Posterior vena cava (tissue), 2 donors: Measurements from ENCODE around the gene MRPL22. TPM values are rescaled to one million over a fixed set of nuclear protein-coding genes. Genes with fewer than 3 reads are reported as not detected.
"Not testable (repeated sequence)": the region's sequence is repeated elsewhere in the genome, so short reads cannot be mapped to it uniquely, and the experiment has no call there.

ENCODE experiments used
- DNase-seq: peaks from one replicate; pipeline ENCODE4 v3.0.0-alpha.2; 2020; ENCODE audit warnings: low spot score
- intact Hi-C, 2 donors: fragments of 100-400 bp; cut with DNase I; formaldehyde crosslinking; loops; one replicate each; pipeline versions ENCODE4 v1.14.1 to v1.14.2; 2022 to 2023
- total RNA-seq, 2 donors: library from RNA; stranded (reverse); fragmentation: NEBNext Ultra II Directional; extraction: Animal tissue kit (Norgen Biotek cat#: 25700); gene quantifications; one replicate each; pipeline ENCODE4 v1.2.1, GENCODE V29; 2021
- donor health status: DM: yes; HTN: yes; CAD: no.
- donor health status: DM: yes; HTN: yes; CAD: no.

The MRPL22 gene
- total RNA-seq, 2 donors from 2014 or later = 40.1 to 40.9 TPM

- DNase-seq = no peak
- intact Hi-C loops = no loop called here
Measured at GRCh38 chr5:154977409-154977808, 36.5 kb downstream of the MRPL22 start.

DNA sequence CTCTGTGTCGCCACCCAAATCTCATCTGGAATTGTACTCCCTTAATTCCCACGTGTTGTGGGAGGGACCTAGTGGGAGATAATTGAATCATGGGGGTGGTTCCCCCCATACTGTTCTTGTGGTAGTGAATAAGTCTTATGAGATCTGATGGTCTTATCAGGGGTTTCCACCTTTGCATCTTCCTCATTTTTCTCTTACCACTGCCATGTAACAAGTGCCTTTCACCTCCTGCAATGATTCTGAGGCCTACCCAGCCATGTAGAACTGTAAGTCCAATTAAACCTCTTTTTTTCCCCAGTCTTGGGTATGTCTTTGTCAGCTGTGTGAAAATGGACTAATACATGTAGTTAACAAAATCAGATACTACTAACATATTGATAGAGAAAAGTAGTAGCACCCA, 37.4 kb downstream of the MRPL22 start:
- DNase-seq, intact Hi-C loops: not testable (repeated sequence)

GRCh38 chr5:154984946-154985516, 44.2 kb downstream of the MRPL22 start:
- intact Hi-C loops = no loop called here
- no peak for DNase-seq

DNA sequence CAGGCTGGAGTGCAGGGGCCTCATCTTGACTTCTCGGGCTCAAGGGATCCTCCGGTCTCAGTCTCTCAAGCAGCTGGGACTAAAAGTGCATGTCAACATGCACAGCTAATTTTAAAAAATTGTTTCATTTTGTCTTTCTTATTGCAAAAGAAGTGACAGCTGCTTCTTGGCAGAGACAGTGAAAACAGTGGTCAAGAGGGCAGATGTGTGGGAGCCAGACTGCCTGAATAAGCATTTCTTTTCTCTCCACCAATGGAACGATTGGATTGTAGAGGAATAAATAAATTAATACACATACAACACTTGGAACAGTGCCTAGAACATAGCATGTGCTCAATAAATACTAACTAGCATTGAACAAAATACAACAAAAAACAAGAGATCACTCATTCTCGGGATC, 45.3 kb downstream of the MRPL22 start:
- intact Hi-C loops = no loop called here
- no peak for DNase-seq

DNA sequence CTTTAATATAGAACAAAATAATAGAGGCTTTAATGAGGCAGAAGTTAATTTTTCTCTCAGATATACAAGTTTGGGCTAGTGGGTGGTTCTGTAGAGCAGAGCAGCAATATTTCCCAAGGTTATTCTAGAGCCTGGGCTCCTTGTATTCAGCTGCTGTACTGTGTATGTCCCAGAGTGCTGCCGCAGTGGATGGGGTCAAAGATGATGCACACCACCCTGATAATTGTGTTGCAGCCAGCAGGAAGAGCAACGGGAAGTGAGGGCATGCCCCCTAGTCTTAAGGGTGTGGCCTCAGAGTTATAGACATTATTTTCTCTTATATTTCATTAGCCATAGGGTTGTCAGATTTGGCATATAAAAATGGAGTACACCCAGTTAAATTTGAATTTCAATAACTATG, 48.8 kb downstream of the MRPL22 start:
- DNase-seq = no peak
- intact Hi-C loops = loop anchor here in 1 of 2 donors (5.0 kb wide), 1 partner anchor 568 kb away; no protein-coding TSS in a partner anchor

DNA sequence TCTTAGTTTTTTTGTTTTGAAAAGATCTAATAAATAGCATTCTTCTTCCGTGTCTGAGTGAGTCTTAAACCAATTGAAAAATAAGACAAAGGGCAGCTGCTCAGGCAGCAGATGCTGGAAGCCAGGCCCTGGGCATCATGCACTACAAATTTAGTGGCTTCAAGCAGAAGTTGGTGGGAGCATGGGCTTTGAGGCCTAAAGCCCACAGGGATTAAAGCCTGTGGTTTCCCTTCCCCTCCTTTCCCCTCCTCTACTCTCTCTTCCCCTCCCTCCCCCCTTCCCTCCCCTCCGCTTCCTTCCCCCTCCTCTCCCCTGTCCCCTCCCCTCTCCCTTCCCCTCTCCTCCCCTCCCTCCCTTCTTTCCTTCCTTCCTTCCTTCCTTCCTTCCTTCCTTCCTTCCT, 52.6 kb downstream of the MRPL22 start:
- intact Hi-C loops = loop anchor here in 1 of 2 donors (5.0 kb wide), 1 partner anchor 564 kb away; no protein-coding TSS in a partner anchor

GRCh38 chr5:154995679-154996078, 54.8 kb downstream of the MRPL22 start:
- intact Hi-C loops = no loop called here
- DNase-seq = no peak

More for the DNA sequence above, 52.6 kb downstream of the MRPL22 start:
- DNase-seq = no peak

GRCh38 chr5:154997746-154998145, 56.9 kb downstream of the MRPL22 start:
- intact Hi-C loops = no loop called here
- DNase-seq = no peak

DNA sequence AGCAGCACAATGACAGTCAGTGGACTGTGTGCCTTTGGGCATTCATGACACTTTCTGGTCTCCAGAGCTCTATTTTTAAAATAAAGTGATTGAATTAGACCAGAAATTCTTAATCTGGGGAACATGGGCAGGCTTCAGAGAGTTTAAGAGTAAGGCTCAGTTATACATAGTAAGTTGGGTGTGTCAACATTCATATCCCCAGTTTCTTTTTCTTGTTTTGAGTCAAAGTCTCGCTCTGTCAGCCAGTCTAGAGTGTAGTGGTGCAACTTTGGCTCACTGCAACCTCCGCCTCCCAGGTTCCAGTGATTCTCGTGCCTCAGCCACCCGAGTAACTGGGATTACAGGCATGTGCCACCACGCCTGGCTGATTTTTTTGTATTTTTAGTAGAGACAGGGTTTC, 59.0 kb downstream of the MRPL22 start:
- intact Hi-C loops = no loop called here
- no peak for DNase-seq

GRCh38 chr5:155001523-155001922, 60.6 kb downstream of the MRPL22 start:
- DNase-seq = no peak
- intact Hi-C loops = no loop called here

DNA sequence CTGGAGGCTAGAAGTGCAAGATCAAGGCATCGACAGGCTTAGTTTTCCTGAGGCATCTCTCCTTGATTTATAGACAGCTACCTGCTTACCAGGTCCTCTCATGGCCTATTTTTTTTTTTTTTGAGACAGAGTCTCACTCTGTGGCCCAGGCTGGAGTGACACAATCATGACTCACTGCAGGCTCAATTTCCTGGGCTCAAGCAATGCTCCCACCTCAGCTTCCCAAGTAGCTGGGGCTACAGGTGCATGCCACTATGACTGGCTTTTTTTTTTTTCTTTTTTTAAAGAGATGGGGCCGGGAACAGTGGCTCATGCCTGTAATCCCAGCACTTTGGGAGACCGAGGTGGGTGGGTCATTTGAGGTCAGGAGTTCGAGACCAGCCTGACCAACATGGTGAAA, 61.8 kb downstream of the MRPL22 start:
- intact Hi-C loops, DNase-seq: not testable (repeated sequence)

GRCh38 chr5:155004138-155004744, 63.4 kb downstream of the MRPL22 start:
- intact Hi-C loops = no loop called here

GRCh38 chr5:155006265-155006664, 65.4 kb downstream of the MRPL22 start:
- intact Hi-C loops, DNase-seq: not testable (repeated sequence)

More at GRCh38 chr5:155004138-155004744, 63.4 kb downstream of the MRPL22 start:
- DNase-seq = no peak

DNA sequence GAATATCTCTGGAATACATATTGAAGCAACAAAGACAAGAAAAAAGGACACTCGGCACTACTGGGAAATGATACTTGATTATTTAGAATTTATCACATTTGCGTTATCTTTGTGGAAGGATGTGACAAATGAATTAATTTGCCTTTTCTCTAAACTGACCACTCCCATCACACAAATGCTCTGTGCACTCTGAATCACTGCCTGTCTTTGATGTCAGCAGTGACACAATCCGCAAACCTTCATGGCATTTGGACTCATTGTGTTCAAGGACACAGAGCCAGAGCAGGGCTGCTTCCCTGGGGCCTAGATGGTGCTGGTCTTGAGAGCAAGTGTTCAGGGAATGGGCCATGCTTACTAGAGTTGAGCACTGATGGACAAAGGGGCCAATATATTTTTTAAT, 67.8 kb downstream of the MRPL22 start:
- DNase-seq = no peak
- intact Hi-C loops = no loop called here

DNA sequence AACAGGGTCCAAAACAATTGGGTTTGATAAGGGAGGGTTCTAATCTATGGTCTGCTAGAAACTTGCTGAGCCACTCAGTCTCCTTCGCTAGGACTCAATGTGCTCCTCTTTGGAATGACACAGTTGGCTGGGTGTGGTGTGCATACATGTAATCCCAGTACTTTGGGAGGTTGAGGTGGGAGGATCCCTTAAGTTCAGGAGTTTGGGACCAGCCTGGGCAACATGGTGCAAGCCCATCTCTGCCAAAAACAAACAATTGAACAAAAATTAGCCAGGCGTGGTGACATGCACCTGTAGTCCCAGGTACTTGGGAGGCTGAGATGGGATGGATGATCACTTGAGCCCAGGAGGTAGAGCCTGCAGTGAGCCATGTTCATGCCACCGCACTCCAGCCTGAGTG, 70.0 kb downstream of the MRPL22 start:
- DNase-seq = no peak
- intact Hi-C loops = no loop called here

- intact Hi-C loops = no loop called here
- no peak for DNase-seq
Measured at GRCh38 chr5:155013526-155013925, 72.7 kb downstream of the MRPL22 start, which contains the start of gene KIF4B. TSS of gene KIF4B (plus strand) at chr5:155013755. CDS start at chr5:155013860, 105 bp downstream.

DNA sequence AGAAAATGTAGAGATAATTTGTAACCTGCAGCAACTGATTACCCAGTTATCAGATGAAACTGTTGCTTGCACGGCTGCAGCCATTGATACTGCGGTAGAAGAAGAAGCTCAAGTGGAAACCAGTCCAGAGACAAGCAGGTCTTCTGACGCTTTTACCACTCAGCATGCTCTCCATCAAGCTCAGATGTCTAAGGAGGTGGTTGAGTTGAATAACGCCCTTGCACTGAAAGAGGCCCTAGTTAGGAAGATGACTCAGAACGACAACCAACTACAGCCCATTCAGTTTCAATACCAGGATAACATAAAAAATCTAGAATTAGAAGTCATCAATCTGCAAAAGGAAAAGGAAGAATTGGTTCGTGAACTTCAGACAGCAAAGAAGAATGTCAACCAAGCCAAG, 74.4 kb downstream of the MRPL22 start:
- DNase-seq = no peak
- intact Hi-C loops = no loop called here

DNA sequence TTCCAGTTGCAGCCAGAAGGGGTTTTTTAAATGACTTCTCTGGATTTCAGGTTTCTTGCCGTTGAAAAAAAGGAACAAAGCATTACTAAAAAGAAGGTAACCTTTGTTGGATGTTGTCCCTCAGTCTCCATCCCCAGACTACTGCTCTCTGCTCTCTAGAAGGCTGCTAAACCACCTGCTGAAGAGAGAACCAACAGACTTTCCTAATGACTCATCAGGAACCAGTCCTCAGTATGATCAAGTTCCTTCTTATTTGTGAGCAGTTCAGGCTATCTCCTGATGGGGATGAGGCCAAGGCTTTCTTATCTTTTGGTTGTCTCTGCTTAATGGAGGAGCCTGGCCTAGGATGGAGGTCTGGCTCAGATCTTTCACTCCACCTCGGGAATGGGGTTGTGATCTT, 76.7 kb downstream of the MRPL22 start:
- intact Hi-C loops = no loop called here

More for the DNA sequence above, 76.7 kb downstream of the MRPL22 start:
- no peak for DNase-seq
